Gastroesophageal sphincter (tissue), 3 donors: ENCODE results near the gene ZRANB3.

Experiments
- CTCF ChIP-seq, 4 experiments: fragments of 200-600 bp in 2 of 4; fragments of 450-650 bp in 2 of 4; sonication (generic) in 1 of 4; IDR thresholded peaks; one replicate each; pipeline ENCODE4 v1.5.1; 2017 to 2019; ENCODE audit warnings: antibody characterized with exemption in 4 of 4, mild to moderate bottlenecking in 2 of 4, moderate library complexity in 2 of 4
- POLR2A ChIP-seq, 2 donors: fragments of 450-650 bp; IDR thresholded peaks; one replicate each; pipeline ENCODE4 v1.6.1; 2017; ENCODE audit warnings: antibody characterized with exemption in 2 of 2, mild to moderate bottlenecking in 2 of 2, moderate library complexity in 1 of 2
- POLR2AphosphoS5 ChIP-seq: sonication (generic); formaldehyde crosslinking; IDR thresholded peaks from one replicate; pipeline ENCODE4 v1.6.1; 2017; ENCODE audit warnings: antibody characterized with exemption

- TF ChIP-seq CTCF (IDR thresholded peaks at IDR 0.05) (no peak), POLR2AphosphoS5 (no peak), POLR2A (IDR thresholded peaks at IDR 0.05) (no peak)
Observed at GRCh38 chr2:135182190-135182589, 348.8 kb downstream of the ZRANB3 start.
